ENCODE measurements around the gene IGF2BP3.

Gene IGF2BP3

GRCh38 chr7:23487670-23488069 lies 17.4 kb upstream of the IGF2BP3 start:
- TF ChIP-seq, protein P1, sequence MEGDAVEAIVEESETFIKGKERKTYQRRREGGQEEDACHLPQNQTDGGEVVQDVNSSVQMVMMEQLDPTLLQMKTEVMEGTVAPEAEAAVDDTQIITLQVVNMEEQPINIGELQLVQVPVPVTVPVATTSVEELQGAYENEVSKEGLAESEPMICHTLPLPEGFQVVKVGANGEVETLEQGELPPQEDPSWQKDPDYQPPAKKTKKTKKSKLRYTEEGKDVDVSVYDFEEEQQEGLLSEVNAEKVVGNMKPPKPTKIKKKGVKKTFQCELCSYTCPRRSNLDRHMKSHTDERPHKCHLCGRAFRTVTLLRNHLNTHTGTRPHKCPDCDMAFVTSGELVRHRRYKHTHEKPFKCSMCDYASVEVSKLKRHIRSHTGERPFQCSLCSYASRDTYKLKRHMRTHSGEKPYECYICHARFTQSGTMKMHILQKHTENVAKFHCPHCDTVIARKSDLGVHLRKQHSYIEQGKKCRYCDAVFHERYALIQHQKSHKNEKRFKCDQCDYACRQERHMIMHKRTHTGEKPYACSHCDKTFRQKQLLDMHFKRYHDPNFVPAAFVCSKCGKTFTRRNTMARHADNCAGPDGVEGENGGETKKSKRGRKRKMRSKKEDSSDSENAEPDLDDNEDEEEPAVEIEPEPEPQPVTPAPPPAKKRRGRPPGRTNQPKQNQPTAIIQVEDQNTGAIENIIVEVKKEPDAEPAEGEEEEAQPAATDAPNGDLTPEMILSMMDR (IDR thresholded peaks at IDR 0.05; ENCODE audit: low read depth, low read length) = no peak
- DNase-seq (ENCODE audit: low read depth in 2 of 2) = no peak
- H3K4me3 ChIP-seq (replicated peaks in 1 of 2; ENCODE audit: low read depth in 2 of 2, low read length in 2 of 2) = no peak overlapping the region

DNA sequence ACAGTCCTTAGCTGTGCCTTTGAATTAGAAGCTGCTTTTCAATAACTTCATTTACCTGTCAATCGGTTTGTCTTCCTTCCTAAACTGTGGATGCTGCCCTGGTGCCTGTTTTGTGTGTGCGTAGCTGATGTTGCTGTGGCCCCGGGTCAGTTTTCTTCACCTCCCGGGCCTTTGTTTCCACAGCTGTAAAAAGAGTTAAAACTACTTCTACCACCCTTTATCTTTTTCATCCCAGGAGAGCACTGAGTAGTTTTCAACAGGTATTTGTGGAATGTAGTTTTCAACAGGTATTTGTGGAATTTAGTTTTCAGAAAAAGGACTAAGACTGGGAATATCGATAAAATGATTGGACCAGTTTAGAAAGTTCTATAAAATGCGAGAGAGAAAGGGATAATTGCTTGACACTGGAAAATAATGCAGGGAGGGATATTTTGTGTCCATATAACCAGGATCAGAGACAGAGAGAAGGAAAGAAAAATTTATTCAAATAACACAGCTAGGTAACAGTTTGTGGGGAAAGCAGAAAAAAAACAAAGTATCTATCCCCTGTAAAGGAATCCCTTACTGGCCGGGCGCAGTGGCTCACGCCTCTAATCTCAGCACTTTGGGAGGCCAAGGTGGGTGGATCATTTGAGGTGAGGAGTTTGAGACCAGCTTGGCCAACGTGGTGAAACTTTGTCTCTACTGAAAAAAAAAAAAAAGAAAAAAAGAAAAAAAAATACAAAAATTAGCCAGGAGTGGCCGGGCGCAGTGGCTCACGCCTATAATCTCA lies 15.9 kb upstream of the IGF2BP3 start:
- TF ChIP-seq, protein P1 (IDR thresholded peaks at IDR 0.05; ENCODE audit: low read depth, low read length) = no peak
- DNase-seq (ENCODE audit: low read depth in 2 of 2) = no peak
- no peak overlapping the region for H3K4me3 ChIP-seq (replicated peaks in 1 of 2; ENCODE audit: low read depth in 2 of 2, low read length in 2 of 2)

DNA sequence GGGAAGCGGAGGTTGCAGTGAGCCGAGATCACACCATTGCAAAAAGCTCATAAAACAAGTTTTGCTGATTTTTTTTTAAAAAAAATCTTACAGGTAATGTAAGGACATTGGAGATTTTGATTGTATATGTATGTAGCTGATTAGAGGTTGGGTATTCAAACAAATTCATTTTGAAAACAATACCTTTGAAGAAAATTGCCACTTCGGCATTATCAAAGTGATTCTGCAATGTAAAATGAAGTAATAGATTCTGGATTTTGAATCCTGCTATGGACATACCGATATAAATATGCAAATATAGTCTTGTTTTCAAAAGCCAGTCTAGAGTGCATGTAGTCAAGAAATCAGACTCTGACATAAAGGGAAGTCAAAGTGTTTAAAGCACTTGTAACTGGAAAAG lies 12.4 kb upstream of the IGF2BP3 start:
- DNase-seq (ENCODE audit: low read depth in 2 of 2) = no peak
- TF ChIP-seq, protein P1 (IDR thresholded peaks at IDR 0.05; ENCODE audit: low read depth, low read length) = no peak
- no peak overlapping the region for H3K4me3 ChIP-seq (replicated peaks in 1 of 2; ENCODE audit: low read depth in 2 of 2, low read length in 2 of 2)

- TF ChIP-seq, protein P1 (IDR thresholded peaks at IDR 0.05; ENCODE audit: low read depth, low read length) = no peak
- H3K4me3 ChIP-seq (replicated peaks in 1 of 2; ENCODE audit: low read depth in 2 of 2, low read length in 2 of 2) = no peak overlapping the region
- no peak for DNase-seq (ENCODE audit: low read depth in 2 of 2)
Measured at GRCh38 chr7:23477962-23478866, 7.9 kb upstream of the IGF2BP3 start.

DNA sequence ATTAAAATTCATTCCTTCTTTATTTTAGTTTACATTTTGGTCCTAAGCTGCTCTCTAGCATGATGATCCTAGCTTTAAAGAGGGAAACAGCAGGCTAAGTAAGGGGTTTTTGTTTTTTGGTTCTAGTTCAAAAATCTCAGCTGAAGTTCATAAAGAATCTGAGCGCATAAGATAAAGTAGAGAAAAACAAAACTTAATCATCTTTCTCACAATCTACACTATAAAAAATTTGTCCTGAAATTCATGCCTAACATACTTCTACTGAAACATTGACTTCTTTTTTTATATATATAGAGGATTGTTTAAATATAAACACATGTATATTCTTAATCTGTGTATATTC lies 6.8 kb upstream of the IGF2BP3 start:
- TF ChIP-seq, protein P1 (IDR thresholded peaks at IDR 0.05; ENCODE audit: low read depth, low read length) = no peak
- no peak overlapping the region for H3K4me3 ChIP-seq (replicated peaks in 1 of 2; ENCODE audit: low read depth in 2 of 2, low read length in 2 of 2)
- no peak for DNase-seq (ENCODE audit: low read depth in 2 of 2)

DNA sequence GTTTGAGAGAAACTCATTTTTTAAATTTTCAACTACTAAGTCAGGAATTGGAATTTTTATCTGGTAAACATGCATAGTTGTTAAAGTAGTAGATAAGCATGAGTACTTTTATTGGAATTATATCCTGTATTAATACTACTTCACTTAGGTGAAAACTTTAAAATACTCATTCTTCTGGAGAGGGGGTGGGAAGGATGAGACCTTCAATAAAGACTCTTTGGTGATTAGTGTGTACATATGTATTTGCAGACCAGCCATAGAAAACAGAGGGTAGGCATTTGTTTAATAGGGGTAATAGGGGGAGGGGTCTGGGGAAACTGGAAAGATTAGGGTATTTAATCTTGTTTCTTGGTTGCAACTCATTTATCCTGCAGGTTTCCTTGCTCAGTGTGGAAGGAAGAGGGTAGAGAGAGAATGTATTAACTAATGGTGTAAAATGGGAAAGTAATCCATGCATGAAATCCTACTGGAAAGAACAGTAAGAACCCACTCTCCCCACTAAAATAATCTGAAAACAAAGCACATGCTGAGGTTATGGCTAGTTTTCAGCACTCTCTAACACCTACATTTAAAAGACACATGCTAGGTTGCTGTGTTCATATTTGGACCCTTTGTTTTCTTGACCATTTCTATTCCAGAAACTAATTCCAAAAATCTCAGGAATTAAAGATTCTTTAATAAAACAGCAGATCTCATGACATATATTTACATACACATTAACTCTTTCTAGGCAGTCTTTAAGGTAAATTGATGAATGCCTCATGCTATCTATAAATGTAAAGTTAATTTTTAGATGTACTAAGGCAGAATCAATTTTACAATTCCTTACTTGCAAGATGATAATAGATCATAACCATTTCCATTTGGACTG lies 6.2 kb upstream of the IGF2BP3 start:
- TF ChIP-seq, protein P1 (IDR thresholded peaks at IDR 0.05; ENCODE audit: low read depth, low read length) = no peak
- DNase-seq (ENCODE audit: low read depth in 2 of 2) = no peak
- no peak overlapping the region for H3K4me3 ChIP-seq (replicated peaks in 1 of 2; ENCODE audit: low read depth in 2 of 2, low read length in 2 of 2)
